Caco-2 (cell line): ENCODE data around the gene MTHFD1L. TPM values are rescaled to one million over a fixed set of nuclear protein-coding genes. Genes with fewer than 3 reads are reported as not detected.

ENCODE experiments used
- BruUV-seq: library from RNA; stranded (reverse); fragments of 400-500 nt; replicated peaks from 2 replicates; lab custom pipeline; 2021; lab: Mats Ljungman, UMichigan
- CTCF ChIA-PET: fragments of 300-600 bp; sonication (Branson Sonifier 250); formaldehyde crosslinking; loops from one replicate; lab custom pipeline; 2022; ENCODE audit warnings: antibody characterized with exemption; lab: Charles Lee
- POLR2A ChIA-PET: fragments of 300-600 bp; sonication (Branson Sonifier 250); formaldehyde crosslinking; loops from one replicate; lab custom pipeline; 2022; ENCODE audit warnings: antibody characterized with exemption; lab: Charles Lee
- DNase-seq, 2 experiments: peaks; one replicate each; pipeline versions ENCODE4 v3.0.0 to v3.0.0-alpha.2; 2020 to 2022
- H3K27me3 ChIP-seq: replicated peaks from 2 replicates; pipeline ENCODE4 v1.6.0; 2011; ENCODE audit warnings: low read length; ENCODE audit not compliant: control insufficient read depth, insufficient read depth
- H3K36me3 ChIP-seq: 2 replicates; pipeline ENCODE4 v1.5.1; 2011; ENCODE audit warnings: low read length; ENCODE audit not compliant: control insufficient read depth, insufficient read depth
- H3K4me1 ChIP-seq: fragments of 250-450 bp; sonication (Bioruptor Pico); 2 replicates; pipeline ENCODE4 v1.5.1; 2020; ENCODE audit warnings: mild to moderate bottlenecking
- H3K4me3 ChIP-seq: 2 replicates; pipeline ENCODE4 v1.5.1; 2011; ENCODE audit warnings: low read depth, mild to moderate bottlenecking, control low read depth, low read length
- H3K9me3 ChIP-seq: fragments of 250-450 bp; sonication (Bioruptor Pico); 2 replicates; pipeline ENCODE4 v1.5.1; 2020; ENCODE audit warnings: mild to moderate bottlenecking, moderate library complexity
- H3K27ac Mint-ChIP-seq: one replicate; pipeline ENCODE4 v1.8.0; 2022; ENCODE audit warnings: mixed read lengths; ENCODE audit not compliant: unreplicated experiment
- H3K27me3 Mint-ChIP-seq: one replicate; pipeline ENCODE4 v1.8.0; 2022; ENCODE audit warnings: mixed read lengths; ENCODE audit not compliant: insufficient read depth, unreplicated experiment
- H3K36me3 Mint-ChIP-seq: one replicate; pipeline ENCODE4 v1.8.0; 2022; ENCODE audit warnings: mild to moderate bottlenecking, mixed read lengths; ENCODE audit not compliant: insufficient read depth, unreplicated experiment
- H3K4me1 Mint-ChIP-seq: one replicate; pipeline ENCODE4 v1.8.0; 2022; ENCODE audit warnings: low read depth, mixed read lengths; ENCODE audit not compliant: unreplicated experiment
- H3K4me3 Mint-ChIP-seq: one replicate; pipeline ENCODE4 v1.8.0; 2022; ENCODE audit warnings: mild to moderate bottlenecking, moderate library complexity, mixed read lengths; ENCODE audit not compliant: unreplicated experiment
- H3K9me3 Mint-ChIP-seq: one replicate; pipeline ENCODE4 v1.8.0; 2022; ENCODE audit warnings: mixed read lengths; ENCODE audit not compliant: unreplicated experiment
- intact Hi-C: fragments of 100-400 bp; cut with micrococcal nuclease; formaldehyde crosslinking; loops from one replicate; pipeline ENCODE4 v1.10.0; 2022; ENCODE audit not compliant: unreplicated experiment
- total RNA-seq: library from RNA; stranded (reverse); gene quantifications from 2 replicates; pipeline ENCODE4 v1.2.3, GENCODE V29; 2022
- TF ChIP-seq, protein P1 (sequence below), 2 experiments: fragments of 200-600 bp in 1 of 2; IDR thresholded peaks; 1 replicate in 1 of 2; 2 replicates in 1 of 2; pipeline versions ENCODE4 v1.5.1 to v1.8.0; 2011 to 2022; ENCODE audit warnings: antibody characterized with exemption in 1 of 2, control low read depth in 1 of 2, inconsistent platforms in 1 of 2, low read depth in 1 of 2, low read length in 1 of 2, mild to moderate bottlenecking in 1 of 2, moderate library complexity in 1 of 2; ENCODE audit not compliant: insufficient read depth in 1 of 2, severe bottlenecking in 1 of 2, unreplicated experiment in 1 of 2

Gene MTHFD1L
- total RNA-seq, 1 experiment from 2014 or later = 102 TPM

DNA sequence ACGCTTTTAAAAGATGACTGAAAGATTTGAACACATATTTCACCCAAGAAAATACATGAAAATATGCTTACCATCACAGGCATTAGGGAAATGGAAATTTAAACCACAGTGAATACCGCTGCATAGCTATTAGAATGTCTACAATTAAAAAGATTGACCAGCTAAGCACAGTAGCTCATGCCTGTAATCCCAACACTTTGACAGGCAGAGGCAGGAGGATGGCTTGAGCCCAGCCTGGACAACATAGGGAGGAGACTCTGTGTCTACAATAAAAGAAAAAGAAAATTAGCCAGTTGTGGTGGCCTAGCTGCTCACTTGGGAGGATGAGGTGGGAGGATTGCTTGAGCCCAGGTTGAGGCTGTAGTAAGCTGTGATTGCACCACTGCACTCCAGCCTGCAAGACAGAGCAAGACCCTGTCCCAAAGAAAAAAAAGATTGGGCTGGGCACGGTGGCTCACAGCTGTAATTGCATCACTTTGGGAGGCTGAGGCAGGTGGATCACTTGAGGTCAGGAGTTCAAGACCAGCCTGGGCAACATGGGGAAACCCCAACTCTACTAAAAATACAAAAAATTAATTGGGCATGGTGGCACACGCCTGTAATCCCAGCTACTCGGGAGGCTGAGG lies 210.5 kb downstream of the MTHFD1L start:
- no peaks in the 10 kb centered on the region for H3K4me1 ChIP-seq
- H3K4me3 Mint-ChIP-seq = no peak overlapping the region
- DNase-seq = no peak
- no peaks in the 10 kb centered on the region; the same call in 1 of the 2 replicates for H3K36me3 ChIP-seq
- H3K27ac Mint-ChIP-seq = no peak overlapping the region
- POLR2A ChIA-PET = no interaction called here
- TF ChIP-seq, protein P1, sequence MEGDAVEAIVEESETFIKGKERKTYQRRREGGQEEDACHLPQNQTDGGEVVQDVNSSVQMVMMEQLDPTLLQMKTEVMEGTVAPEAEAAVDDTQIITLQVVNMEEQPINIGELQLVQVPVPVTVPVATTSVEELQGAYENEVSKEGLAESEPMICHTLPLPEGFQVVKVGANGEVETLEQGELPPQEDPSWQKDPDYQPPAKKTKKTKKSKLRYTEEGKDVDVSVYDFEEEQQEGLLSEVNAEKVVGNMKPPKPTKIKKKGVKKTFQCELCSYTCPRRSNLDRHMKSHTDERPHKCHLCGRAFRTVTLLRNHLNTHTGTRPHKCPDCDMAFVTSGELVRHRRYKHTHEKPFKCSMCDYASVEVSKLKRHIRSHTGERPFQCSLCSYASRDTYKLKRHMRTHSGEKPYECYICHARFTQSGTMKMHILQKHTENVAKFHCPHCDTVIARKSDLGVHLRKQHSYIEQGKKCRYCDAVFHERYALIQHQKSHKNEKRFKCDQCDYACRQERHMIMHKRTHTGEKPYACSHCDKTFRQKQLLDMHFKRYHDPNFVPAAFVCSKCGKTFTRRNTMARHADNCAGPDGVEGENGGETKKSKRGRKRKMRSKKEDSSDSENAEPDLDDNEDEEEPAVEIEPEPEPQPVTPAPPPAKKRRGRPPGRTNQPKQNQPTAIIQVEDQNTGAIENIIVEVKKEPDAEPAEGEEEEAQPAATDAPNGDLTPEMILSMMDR (IDR thresholded peaks at IDR 0.05; ENCODE audit: insufficient read depth in 1 of 2, low read depth in 1 of 2, low read length in 1 of 2, severe bottlenecking in 1 of 2, unreplicated experiment in 1 of 2) = no peak
- peaks cover 23% of the 10 kb centered on the region for H3K36me3 Mint-ChIP-seq
- H3K27me3 Mint-ChIP-seq = no peaks in the 10 kb centered on the region
- no peaks in the 10 kb centered on the region for H3K27me3 ChIP-seq
- CTCF ChIA-PET = no interaction called here
- no TSS peak for BruUV-seq
- no peak overlapping the region for H3K4me3 ChIP-seq
- H3K4me1 Mint-ChIP-seq = no peaks in the 10 kb centered on the region
- intact Hi-C loops = no loop called here
- H3K9me3 ChIP-seq = 0 out of 2 replicates have a peak, but pooled peaks cover 3% of the 10 kb centered on the region
- H3K9me3 Mint-ChIP-seq = peaks cover 20% of the 10 kb centered on the region

DNA sequence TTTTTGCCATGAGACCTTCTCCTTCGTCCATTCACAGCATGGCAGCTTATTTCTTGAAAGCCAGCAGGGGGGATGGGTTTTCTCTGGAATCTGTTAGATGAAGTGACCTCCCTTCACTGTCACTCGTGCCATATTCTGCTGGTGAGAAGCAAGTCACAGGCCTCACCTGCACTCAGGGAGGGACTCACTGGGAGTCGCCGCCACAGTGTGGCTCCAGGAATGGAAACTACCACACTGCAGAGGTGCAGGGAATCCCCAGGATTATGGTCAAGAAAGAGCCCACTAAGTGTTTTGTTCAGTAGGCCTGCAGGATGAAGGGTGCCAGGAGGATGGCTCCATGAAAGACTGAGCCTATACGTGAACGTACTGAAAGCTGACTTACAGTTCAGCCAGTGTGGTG lies 213.2 kb downstream of the MTHFD1L start:
- no peaks in the 10 kb centered on the region for H3K27me3 ChIP-seq
- intact Hi-C loops = no loop called here
- H3K9me3 ChIP-seq = 0 out of 2 replicates have a peak, but pooled peaks cover 3% of the 10 kb centered on the region
- POLR2A ChIA-PET = no interaction called here
- Mint-ChIP-seq H3K4me3 (no peak overlapping the region), H3K27ac (no peak overlapping the region), H3K36me3 (peaks cover 18% of the 10 kb centered on the region), H3K9me3 (peaks cover 12% of the 10 kb centered on the region), H3K27me3 (no peaks in the 10 kb centered on the region), H3K4me1 (no peaks in the 10 kb centered on the region)
- H3K36me3 ChIP-seq = no peaks in the 10 kb centered on the region; the same call in 1 of the 2 replicates
- H3K4me3 ChIP-seq = no peak overlapping the region
- CTCF ChIA-PET = no interaction called here
- TF ChIP-seq, protein P1 (IDR thresholded peaks at IDR 0.05; ENCODE audit: insufficient read depth in 1 of 2, low read depth in 1 of 2, low read length in 1 of 2, severe bottlenecking in 1 of 2, unreplicated experiment in 1 of 2) = no peak
- H3K4me1 ChIP-seq = peaks cover 8% of the 10 kb centered on the region; the same call in 1 of the 2 replicates
- no peak for DNase-seq
- BruUV-seq = no TSS peak

DNA sequence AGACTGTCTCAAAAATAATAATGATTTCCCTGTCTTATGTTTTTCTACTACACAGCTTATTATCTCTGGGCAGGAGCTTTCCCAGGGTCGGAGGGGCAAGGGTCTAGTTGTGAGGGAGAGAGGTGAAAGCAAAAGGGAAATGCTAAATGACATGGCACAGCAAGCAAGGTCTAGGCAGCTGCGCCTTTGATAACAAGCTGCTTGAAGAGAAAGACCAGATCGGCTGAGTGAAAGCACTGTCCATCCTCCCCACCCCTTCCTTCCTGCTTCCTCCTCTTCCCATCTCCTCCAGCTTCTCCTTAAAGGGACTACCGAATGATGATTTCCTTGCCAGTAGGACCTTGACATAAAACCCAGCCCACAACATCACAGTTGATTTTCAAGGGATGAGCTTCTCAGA lies 216.2 kb downstream of the MTHFD1L start:
- Mint-ChIP-seq H3K27me3 (no peaks in the 10 kb centered on the region), H3K4me3 (no peak overlapping the region), H3K9me3 (no peaks in the 10 kb centered on the region), H3K36me3 (peaks cover 17% of the 10 kb centered on the region), H3K4me1 (peaks cover 6% of the 10 kb centered on the region), H3K27ac (no peak overlapping the region)
- intact Hi-C loops = loop anchor here (10.0 kb wide), 1 partner anchor 67 kb away; no protein-coding TSS in a partner anchor
- DNase-seq = no peak
- POLR2A ChIA-PET = no interaction called here
- TF ChIP-seq, protein P1 (IDR thresholded peaks at IDR 0.05; ENCODE audit: insufficient read depth in 1 of 2, low read depth in 1 of 2, low read length in 1 of 2, severe bottlenecking in 1 of 2, unreplicated experiment in 1 of 2) = no peak
- H3K4me1 ChIP-seq = peaks cover 8% of the 10 kb centered on the region; the same call in 1 of the 2 replicates
- H3K27me3 ChIP-seq = no peaks in the 10 kb centered on the region
- H3K9me3 ChIP-seq = 0 out of 2 replicates have a peak, but pooled peaks cover 3% of the 10 kb centered on the region
- no TSS peak for BruUV-seq
- H3K36me3 ChIP-seq = no peaks in the 10 kb centered on the region; the same call in 1 of the 2 replicates
- no peak overlapping the region for H3K4me3 ChIP-seq
- CTCF ChIA-PET = interaction anchor here (0.6 to 0.7 kb wide), 2 partner anchors 22 to 190 kb away, joined by 4 to 5 read pairs; no protein-coding TSS in a partner anchor
